Hippocampal formation (tissue), 2 donors: ENCODE results near the gene PPP2R2B.
A peak's percentile ranks its signal among the peaks of the same experiment; 100 is the strongest.

Experiments used
- DNase-seq, 2 donors: peaks; one replicate each; lab custom pipeline; 2025; lab: John Stamatoyannopoulos, UW

Gene PPP2R2B

GRCh38 chr5:146653560-146653959 lies 225.0 kb downstream of the PPP2R2B start:
- no peak for DNase-seq

GRCh38 chr5:146652547-146652946 lies 226.0 kb downstream of the PPP2R2B start:
- no peak for DNase-seq

DNA sequence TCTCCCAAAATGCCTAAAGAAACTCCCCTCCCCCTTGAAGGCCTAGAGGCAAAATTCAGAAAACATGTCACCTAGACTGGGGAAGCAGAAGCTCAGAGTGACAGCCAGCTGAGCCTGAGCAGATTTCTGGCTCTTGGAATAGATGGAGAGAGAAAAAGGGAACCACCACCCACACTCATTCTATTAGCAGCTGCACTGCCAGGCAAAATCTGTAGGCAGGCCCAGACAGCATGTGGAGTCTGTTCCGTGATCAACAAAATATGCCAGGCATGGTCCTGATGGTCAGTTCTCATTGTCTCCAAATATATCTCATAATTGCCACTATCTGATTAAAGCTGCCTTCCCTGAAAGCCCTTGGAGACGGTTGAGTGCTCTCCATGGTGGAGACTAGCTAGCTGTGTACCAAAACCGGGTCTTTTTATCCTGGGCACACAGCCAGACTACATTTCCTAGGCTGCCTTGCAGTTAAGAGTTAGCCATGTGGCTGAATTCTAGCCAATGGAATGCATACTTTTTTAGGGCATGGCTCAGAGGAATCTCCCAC lies 230.8 kb downstream of the PPP2R2B start:
- DNase-seq: peak in 1 of 2 donors; percentile 41

- DNase-seq: peak in 1 of 2 donors; percentile 5
Measured at GRCh38 chr5:146646441-146646840, 232.1 kb downstream of the PPP2R2B start.

DNA sequence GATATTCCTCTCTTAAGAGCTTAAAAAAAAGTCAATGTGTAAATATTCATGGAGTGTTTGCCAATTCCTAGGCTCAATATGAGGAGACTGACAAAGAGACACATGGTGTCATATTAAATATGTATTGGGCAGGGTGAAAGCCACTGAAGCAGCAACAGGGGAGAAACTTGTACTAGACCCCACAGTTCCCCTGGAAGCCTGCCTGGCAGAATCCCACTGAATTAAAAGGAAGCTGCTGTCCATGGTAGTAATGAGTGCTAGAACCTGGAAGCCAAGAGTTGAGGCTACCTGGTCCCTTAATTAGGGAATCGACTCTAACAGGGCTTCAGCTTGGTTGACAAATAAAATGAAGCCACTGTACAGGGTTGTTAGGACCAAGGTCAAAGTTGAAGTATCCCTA lies 233.2 kb downstream of the PPP2R2B start:
- DNase-seq: no peak

GRCh38 chr5:146644831-146645230 lies 233.7 kb downstream of the PPP2R2B start:
- no peak for DNase-seq

DNA sequence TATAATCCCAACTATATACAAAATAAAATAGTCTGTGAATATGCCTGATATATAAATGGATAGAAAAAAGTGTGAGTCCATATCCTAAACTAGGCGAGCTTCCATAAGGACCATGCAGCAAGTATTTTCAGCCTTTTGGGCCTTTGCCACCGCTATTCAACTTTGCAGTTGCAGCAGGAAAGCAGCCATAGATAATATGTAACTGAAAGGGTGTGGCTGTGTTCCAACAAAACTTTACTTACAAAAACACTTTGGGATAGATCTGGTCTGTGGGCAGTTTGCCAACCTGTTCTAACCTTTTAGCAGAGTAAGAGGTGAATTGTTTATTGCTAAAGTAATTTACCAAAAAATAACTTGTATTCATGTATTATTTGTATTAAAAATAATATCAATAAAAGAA lies 234.8 kb downstream of the PPP2R2B start:
- no peak for DNase-seq

DNA sequence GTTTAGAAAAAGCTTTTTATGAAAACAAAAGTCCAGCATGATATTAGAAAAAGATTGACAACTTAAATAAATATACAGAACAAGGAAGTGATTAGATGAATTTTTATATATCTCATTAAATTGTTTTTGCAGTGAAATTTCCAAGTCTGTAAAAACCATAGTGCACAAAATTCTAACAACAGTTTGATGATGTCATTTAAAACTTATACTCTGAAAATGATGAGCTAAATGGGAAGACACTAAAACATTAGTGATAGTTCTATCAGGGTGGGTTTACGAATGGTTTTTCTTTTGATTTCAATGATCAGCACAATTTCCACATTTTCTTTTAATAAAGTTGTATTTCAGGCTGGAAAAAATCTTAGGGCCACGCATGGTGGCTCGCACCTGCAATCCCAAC lies 236.1 kb downstream of the PPP2R2B start:
- DNase-seq: no peak

GRCh38 chr5:146641941-146642340 lies 236.6 kb downstream of the PPP2R2B start:
- DNase-seq: no peak

GRCh38 chr5:146640285-146640896 lies 238.2 kb downstream of the PPP2R2B start:
- peak in 1 of 2 donors; percentile 27 for DNase-seq

GRCh38 chr5:146635443-146635842 lies 243.1 kb downstream of the PPP2R2B start:
- no peak for DNase-seq

- DNase-seq: no peak
Measured at GRCh38 chr5:146633323-146633764, 245.2 kb downstream of the PPP2R2B start.

- DNase-seq: no peak
Measured at GRCh38 chr5:146632620-146633322, 245.8 kb downstream of the PPP2R2B start.

DNA sequence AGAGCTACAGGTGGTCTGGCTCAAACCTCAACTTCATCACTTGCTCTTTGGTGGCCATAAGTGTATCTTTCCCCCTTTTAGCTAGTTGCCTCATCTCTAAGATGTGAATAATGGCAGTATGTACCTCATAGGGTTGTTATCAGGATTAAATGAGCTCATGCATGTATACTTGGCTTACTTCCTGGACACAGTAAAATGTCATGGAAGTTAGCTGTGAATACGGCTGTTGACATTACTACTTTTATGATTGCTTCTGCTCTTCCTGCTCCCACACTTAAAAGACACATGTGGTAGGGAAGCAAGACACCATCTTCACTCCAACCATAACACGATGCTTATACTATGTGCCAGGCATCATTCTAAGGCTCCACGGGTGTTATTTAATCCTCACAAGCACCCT lies 248.1 kb downstream of the PPP2R2B start:
- no peak for DNase-seq

DNA sequence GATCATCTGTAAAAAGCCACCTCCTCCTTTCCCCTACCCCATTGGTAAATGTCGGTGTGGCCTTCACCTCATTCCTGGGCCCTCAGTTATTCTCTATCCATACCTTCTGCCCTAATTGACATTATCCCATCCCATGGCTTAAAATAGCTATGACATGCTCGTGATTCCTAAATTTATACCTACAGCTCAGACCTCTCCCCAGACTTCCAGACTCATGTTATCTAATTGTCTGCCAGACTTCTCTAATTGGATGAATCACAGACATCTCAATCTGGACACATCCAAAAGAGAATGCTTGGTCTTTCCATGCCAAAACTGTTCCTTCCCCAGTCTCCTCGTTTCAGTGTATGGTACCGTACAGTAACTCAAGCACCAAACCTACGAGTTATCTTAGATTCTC lies 249.6 kb downstream of the PPP2R2B start:
- DNase-seq: no peak

GRCh38 chr5:146626936-146627335 lies 251.6 kb downstream of the PPP2R2B start:
- DNase-seq: no peak

DNA sequence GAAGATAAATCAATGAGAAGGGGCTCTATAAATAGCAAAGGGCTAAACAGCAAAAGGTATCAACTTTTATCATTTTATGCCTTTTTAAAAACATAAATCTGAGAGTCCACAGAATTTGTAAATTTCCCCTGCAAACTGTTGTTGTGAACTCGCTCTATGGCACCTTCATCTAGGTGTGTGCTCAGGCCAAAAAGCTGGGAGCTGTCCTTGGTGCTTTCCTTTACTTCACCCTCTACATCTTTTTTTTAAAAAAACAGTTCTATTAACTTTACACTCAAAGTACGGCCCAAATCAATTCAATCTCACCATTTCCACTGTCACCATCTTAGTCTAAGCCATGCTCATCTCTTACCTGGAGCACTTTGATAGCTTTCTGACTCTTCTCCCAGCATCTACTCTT lies 254.4 kb downstream of the PPP2R2B start:
- DNase-seq: no peak

- no peak for DNase-seq
Measured at GRCh38 chr5:146623666-146624065, 254.9 kb downstream of the PPP2R2B start.

- DNase-seq: no peak
Measured at GRCh38 chr5:146623009-146623408, 255.5 kb downstream of the PPP2R2B start.

DNA sequence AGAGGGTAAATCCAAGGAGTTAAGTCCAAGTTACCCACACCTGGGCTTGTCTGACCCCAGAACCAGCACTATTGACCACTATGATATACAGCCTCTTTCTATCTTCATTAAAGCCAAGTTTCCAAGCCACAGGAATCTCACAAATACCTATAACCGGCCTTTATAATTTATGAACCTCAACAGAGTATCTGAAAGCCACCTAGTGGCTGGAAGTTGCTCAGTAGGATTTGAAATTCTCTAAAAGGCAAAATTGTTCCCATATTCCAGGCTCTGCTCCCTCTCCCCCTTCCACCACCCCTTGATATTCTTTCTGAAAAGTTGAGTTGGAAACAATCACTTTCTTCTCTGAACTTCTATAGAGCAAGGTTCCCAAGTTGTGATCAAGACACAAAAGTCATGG lies 256.2 kb downstream of the PPP2R2B start:
- DNase-seq: no peak

DNA sequence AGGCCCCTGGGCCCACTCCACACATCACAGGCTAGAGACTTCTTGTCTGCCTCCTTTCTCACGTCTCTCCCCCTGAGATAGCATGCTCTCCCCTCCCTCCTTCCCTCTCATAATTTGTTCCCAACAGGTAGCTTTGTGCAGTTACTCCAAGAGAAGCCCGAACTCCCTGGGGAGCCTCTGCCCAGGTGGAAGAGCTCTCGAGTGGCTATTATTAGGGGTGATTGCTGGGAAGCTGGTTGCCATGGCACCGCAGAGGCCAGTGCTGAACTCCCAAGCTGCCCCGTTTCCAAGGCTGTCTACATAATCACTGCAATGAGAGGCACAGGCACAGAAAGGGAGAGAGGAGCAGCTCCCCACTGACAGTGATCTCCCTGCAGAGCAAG lies 257.9 kb downstream of the PPP2R2B start:
- no peak for DNase-seq

GRCh38 chr5:146620031-146620668 lies 258.4 kb downstream of the PPP2R2B start:
- DNase-seq: no peak

- no peak for DNase-seq
Measured at GRCh38 chr5:146618434-146618833, 260.1 kb downstream of the PPP2R2B start.
